ENCODE data around the gene SYTL4. TPM values are rescaled to one million over a fixed set of nuclear protein-coding genes. Genes with fewer than 3 reads are reported as not detected.
"Not testable (repeated sequence)": the region's sequence is repeated elsewhere in the genome, so short reads cannot be mapped to it uniquely, and the experiment has no call there.

SYTL4 gene
- total RNA-seq, 2 donors from 2014 or later, result 13.1 to 13.5 TPM

DNA sequence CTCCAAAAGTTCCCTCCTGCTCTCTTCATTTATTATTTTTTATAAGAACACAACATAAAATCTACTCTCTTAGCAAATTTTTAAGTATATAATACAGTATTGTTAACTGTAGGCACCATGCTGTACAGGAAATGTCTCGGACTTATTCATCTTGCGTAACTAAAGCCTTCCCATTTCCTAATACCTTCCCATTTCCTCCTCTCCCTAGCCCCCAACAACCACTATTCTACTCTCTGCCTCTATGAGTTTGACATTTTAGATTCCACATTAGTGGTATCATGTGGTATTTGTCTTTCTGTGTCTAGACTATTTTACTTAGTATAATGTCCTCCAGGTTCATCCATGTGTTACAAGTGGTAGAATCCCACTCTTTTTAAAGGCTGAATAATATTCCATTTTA is 15.8 kb upstream of the SYTL4 start:
- Histone ChIP-seq H3K27me3 (replicated peaks; ENCODE audit: insufficient read depth) (no peaks in the 10 kb centered on the region), H3K4me3 (no peak overlapping the region), H3K36me3 (no peaks in the 10 kb centered on the region), H3K4me1 (ENCODE audit: control insufficient read depth in 1 of 2, low read depth in 2 of 2) (no peaks in the 10 kb centered on the region), H3K27ac (no peak overlapping the region), H3K9me3 (no peaks in the 10 kb centered on the region)
- TF ChIP-seq, protein P1, sequence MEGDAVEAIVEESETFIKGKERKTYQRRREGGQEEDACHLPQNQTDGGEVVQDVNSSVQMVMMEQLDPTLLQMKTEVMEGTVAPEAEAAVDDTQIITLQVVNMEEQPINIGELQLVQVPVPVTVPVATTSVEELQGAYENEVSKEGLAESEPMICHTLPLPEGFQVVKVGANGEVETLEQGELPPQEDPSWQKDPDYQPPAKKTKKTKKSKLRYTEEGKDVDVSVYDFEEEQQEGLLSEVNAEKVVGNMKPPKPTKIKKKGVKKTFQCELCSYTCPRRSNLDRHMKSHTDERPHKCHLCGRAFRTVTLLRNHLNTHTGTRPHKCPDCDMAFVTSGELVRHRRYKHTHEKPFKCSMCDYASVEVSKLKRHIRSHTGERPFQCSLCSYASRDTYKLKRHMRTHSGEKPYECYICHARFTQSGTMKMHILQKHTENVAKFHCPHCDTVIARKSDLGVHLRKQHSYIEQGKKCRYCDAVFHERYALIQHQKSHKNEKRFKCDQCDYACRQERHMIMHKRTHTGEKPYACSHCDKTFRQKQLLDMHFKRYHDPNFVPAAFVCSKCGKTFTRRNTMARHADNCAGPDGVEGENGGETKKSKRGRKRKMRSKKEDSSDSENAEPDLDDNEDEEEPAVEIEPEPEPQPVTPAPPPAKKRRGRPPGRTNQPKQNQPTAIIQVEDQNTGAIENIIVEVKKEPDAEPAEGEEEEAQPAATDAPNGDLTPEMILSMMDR (IDR thresholded peaks at IDR 0.05), result no peak
- no peak for DNase-seq (ENCODE audit: low spot score)
- ATAC-seq (ENCODE audit: insufficient number of reproducible peaks, low FRiP score, low read depth), result no peak

DNA sequence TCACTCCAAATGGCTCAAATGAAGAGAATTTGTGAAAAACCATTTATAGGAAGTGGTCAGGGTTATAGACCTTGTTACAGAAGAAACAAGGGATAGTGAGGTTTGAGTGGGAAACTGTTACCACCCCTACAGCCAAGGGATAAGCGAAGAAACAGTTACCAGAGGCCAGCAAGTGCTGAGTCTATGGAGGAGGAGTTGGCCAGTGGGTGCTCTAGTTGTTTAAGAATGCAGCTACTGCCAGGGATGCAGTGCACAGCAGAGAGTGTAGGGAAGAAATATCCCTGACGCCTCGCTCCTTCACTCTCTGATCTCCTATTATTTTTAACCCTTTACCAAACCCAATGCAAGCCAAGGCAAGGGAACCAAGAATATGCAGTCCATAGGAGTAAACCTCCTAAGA is 15.2 kb upstream of the SYTL4 start:
- Histone ChIP-seq H3K36me3 (no peaks in the 10 kb centered on the region), H3K9me3 (no peaks in the 10 kb centered on the region), H3K4me1 (ENCODE audit: control insufficient read depth in 1 of 2, low read depth in 2 of 2) (no peaks in the 10 kb centered on the region), H3K27me3 (replicated peaks; ENCODE audit: insufficient read depth) (no peaks in the 10 kb centered on the region), H3K27ac (no peak overlapping the region), H3K4me3 (no peak overlapping the region)
- ATAC-seq (ENCODE audit: insufficient number of reproducible peaks, low FRiP score, low read depth) (no peak), DNase-seq (ENCODE audit: low spot score) (no peak)
- TF ChIP-seq, protein P1 (IDR thresholded peaks at IDR 0.05), result no peak

DNA sequence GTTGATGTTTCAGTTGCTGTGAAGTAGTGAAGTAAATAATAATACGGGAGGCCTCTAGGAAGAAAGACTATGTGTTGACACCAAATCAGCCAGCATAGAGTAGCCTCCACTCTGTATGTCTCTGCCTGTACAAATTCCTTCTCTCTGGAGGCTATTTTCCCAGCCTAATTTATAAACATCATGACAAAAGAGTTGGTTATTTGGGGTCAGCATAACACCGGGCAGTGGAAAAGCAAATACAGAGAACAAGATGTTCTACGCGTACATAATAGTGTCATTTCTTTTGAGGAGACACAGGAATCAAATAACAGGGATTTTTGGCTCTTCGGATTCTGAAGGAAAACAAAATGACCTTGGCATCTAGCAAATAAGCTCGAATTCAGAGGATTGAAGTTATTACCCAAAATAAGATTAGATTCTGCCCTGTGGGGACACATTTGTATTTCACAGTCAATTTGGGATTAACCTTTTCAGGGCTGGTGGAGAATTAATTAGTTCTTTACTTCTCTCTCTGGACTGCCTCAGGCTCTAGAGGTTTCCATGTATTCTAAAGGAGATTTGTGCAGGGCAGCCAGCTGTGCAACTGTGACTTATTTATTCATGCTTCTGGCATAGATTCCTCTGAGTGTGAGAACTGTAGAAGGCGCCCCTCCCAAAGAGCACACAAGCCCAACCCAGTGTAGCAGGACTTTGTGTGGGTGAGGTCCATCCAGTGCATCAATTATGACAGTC is 14.1 kb upstream of the SYTL4 start:
- Histone ChIP-seq H3K9me3 (no peaks in the 10 kb centered on the region), H3K27ac (no peak overlapping the region), H3K27me3 (replicated peaks; ENCODE audit: insufficient read depth) (no peaks in the 10 kb centered on the region), H3K4me3 (no peak overlapping the region), H3K36me3 (no peaks in the 10 kb centered on the region), H3K4me1 (ENCODE audit: control insufficient read depth in 1 of 2, low read depth in 2 of 2) (no peaks in the 10 kb centered on the region)
- ATAC-seq (ENCODE audit: insufficient number of reproducible peaks, low FRiP score, low read depth), result no peak
- TF ChIP-seq, protein P1 (IDR thresholded peaks at IDR 0.05), result no peak
- DNase-seq (ENCODE audit: low spot score), result no peak

DNA sequence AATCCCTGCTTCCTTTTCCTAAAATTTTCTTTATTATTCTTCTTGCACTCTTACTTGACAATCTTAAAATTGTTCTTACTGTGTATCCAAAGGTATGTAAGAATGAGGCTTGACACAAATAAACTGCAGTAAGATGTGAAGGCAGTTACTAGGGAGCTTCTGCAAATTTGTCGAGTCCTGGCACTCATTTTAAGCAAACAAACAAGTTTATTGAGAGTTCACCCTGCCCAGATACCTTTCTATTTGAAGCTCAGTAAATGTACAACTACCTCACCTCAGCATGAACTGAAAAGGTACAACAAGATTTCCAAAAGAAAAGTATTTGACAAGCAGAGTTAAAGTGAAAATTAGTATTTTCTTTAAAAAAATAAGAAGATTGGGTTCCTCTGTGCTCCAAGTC is 13.3 kb upstream of the SYTL4 start:
- no peaks in the 10 kb centered on the region for H3K27me3 ChIP-seq (replicated peaks; ENCODE audit: insufficient read depth)
- no peak overlapping the region for H3K4me3 ChIP-seq
- DNase-seq (ENCODE audit: low spot score) (no peak), ATAC-seq (ENCODE audit: insufficient number of reproducible peaks, low FRiP score, low read depth) (no peak)
- no peaks in the 10 kb centered on the region for H3K9me3 ChIP-seq
- H3K4me1 ChIP-seq (ENCODE audit: control insufficient read depth in 1 of 2, low read depth in 2 of 2), result no peaks in the 10 kb centered on the region
- TF ChIP-seq, protein P1 (IDR thresholded peaks at IDR 0.05), result no peak
- H3K36me3 ChIP-seq, result no peaks in the 10 kb centered on the region
- no peak overlapping the region for H3K27ac ChIP-seq

DNA sequence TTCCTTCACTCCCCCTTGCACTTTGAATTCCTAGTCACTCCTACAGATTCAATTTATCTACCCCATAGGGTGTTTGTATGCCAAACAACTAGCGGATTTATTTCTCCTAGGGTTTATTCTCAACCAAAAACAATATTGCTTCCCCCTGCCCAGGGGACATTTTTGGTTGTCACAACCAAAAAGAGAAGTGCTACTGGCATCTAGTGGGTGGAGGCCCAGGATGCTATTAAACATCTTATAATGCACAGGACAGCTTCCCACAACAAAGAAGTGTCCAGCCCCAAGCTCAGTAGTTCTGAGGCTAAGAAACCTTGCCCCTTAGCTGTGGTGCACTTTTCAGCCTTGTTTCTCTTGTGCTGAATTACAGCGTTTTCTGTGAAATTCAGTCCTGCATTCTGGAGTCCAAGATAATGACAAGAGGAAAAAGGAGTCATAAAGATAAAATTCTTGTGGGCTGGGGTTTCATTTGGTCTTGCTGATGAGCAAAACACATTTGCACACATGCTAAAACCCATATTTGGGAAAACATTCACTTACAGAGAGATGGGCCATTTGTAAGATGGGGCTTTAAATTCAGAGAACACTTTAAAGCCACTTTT is 11.2 kb upstream of the SYTL4 start:
- no peaks in the 10 kb centered on the region for H3K27me3 ChIP-seq (replicated peaks; ENCODE audit: insufficient read depth)
- H3K9me3 ChIP-seq, result no peaks in the 10 kb centered on the region
- no peak overlapping the region for H3K4me3 ChIP-seq
- DNase-seq (ENCODE audit: low spot score), result no peak
- no peak for ATAC-seq (ENCODE audit: insufficient number of reproducible peaks, low FRiP score, low read depth)
- H3K36me3 ChIP-seq, result no peaks in the 10 kb centered on the region
- TF ChIP-seq, protein P1 (IDR thresholded peaks at IDR 0.05), result no peak
- H3K27ac ChIP-seq, result no peak overlapping the region
- H3K4me1 ChIP-seq (ENCODE audit: control insufficient read depth in 1 of 2, low read depth in 2 of 2), result no peaks in the 10 kb centered on the region

DNA sequence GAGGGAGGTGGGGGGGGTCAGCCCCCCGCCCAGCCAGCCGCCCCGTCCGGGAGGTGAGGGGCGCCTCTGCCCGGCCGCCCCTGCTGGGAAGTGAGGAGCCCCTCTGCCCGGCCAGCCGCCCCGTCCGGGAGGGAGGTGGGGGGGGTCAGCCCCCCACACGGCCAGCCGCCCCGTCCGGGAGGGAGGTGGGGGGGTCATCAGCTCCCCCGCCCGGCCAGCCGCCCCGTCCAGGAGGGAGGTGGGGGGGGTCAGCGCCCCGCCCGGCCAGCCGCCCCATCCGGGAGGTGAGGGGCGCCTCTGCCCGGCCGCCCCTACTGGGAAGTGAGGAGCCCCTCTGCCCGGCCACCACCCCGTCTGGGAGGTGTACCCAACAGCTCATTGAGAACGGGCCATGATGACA is 7.9 kb downstream of the SYTL4 start:
- H3K4me1 ChIP-seq (ENCODE audit: control insufficient read depth in 1 of 2, low read depth in 2 of 2); H3K36me3 ChIP-seq; DNase-seq (ENCODE audit: low spot score); ATAC-seq (ENCODE audit: insufficient number of reproducible peaks, low FRiP score, low read depth); H3K27ac ChIP-seq; H3K4me3 ChIP-seq; H3K27me3 ChIP-seq (replicated peaks; ENCODE audit: insufficient read depth); H3K9me3 ChIP-seq: not testable (repeated sequence)
